WTC11 (cell line): ENCODE data around the gene EDN3. TPM values are rescaled to one million over a fixed set of nuclear protein-coding genes. Genes with fewer than 3 reads are reported as not detected.

ENCODE experiments used
- ATAC-seq: fragments of 200-7000 bp; cut with Tn5 transposase; 2 replicates; pipeline ENCODE4 v1.10.0; 2021; ENCODE audit warnings: mild to moderate bottlenecking, moderate library complexity
- CTCF ChIA-PET: fragments of 300-600 bp; sonication (Branson Sonifier 250); formaldehyde crosslinking; loops from one replicate; lab custom pipeline; 2021; ENCODE audit warnings: antibody characterized with exemption; lab: Charles Lee
- POLR2A ChIA-PET: fragments of 350-600 bp; sonication (Branson Sonifier 250); formaldehyde crosslinking; loops from one replicate; lab custom pipeline; 2021; ENCODE audit warnings: antibody characterized with exemption; lab: Charles Lee
- DNase-seq: peaks from one replicate; pipeline ENCODE4 v3.0.0; 2021; ENCODE audit warnings: low spot score
- H3K27ac Mint-ChIP-seq: 2 replicates; pipeline ENCODE4 v1.8.0; 2021; ENCODE audit warnings: mixed read lengths
- H3K27me3 Mint-ChIP-seq: 2 replicates; pipeline ENCODE4 v1.8.0; 2021; ENCODE audit warnings: low read depth, mild to moderate bottlenecking, moderate library complexity, mixed read lengths
- H3K36me3 Mint-ChIP-seq: 2 replicates; pipeline ENCODE4 v1.8.0; 2021; ENCODE audit warnings: mixed read lengths
- H3K4me1 Mint-ChIP-seq: 2 replicates; pipeline ENCODE4 v1.8.0; 2022; ENCODE audit warnings: mixed read lengths
- H3K4me3 Mint-ChIP-seq: 2 replicates; pipeline ENCODE4 v1.8.0; 2021; ENCODE audit warnings: mild to moderate bottlenecking, moderate library complexity, mixed read lengths
- H3K9me3 Mint-ChIP-seq: 2 replicates; pipeline ENCODE4 v1.8.0; 2021; ENCODE audit warnings: mixed read lengths
- AFF4 ChIP-seq: sonication (generic); formaldehyde crosslinking; IDR thresholded peaks from 2 replicates; pipeline ENCODE4 v1.8.1; 2023; ENCODE audit warnings: mild to moderate bottlenecking, missing genetic modification reagents, borderline replicate concordance
- GTF2I ChIP-seq: fragments of 250-450 bp; sonication (Bioruptor Pico); conservative IDR thresholded peaks from 2 replicates; pipeline ENCODE4 v1.4.0; 2021; ENCODE audit warnings: mild to moderate bottlenecking
- HMGA2 ChIP-seq: fragments of 250-450 bp; sonication (Bioruptor Pico); IDR thresholded peaks from 2 replicates; pipeline ENCODE4 v1.4.0; 2021; ENCODE audit warnings: mild to moderate bottlenecking, moderate library complexity
- IRF2 ChIP-seq: sonication (generic); formaldehyde crosslinking; IDR thresholded peaks from 2 replicates; pipeline ENCODE4 v1.8.0; 2022; ENCODE audit warnings: low read depth, missing genetic modification reagents, borderline replicate concordance
- MXD4 ChIP-seq: fragments of 250-450 bp; sonication (Bioruptor Pico); IDR thresholded peaks from 2 replicates; pipeline ENCODE4 v1.8.0; 2021; ENCODE audit warnings: mild to moderate bottlenecking, moderate library complexity, borderline replicate concordance
- SOX15 ChIP-seq: fragments of 250-450 bp; sonication (Bioruptor Pico); IDR thresholded peaks from 2 replicates; pipeline ENCODE4 v1.9.0; 2021; ENCODE audit warnings: mild to moderate bottlenecking
- TP53 ChIP-seq: sonication (generic); formaldehyde crosslinking; IDR thresholded peaks from 2 replicates; pipeline ENCODE4 v1.8.1; 2023; ENCODE audit warnings: mild to moderate bottlenecking, missing genetic modification reagents
- ZMAT4 ChIP-seq: fragments of 250-450 bp; sonication (Bioruptor Pico); IDR thresholded peaks from 2 replicates; pipeline ENCODE4 v1.9.0; 2021; ENCODE audit warnings: mild to moderate bottlenecking
- ZNF219 ChIP-seq: sonication (generic); formaldehyde crosslinking; IDR thresholded peaks from 2 replicates; pipeline ENCODE4 v1.8.0; 2023; ENCODE audit warnings: missing genetic modification reagents, mild to moderate bottlenecking, borderline replicate concordance
- ZNF281 ChIP-seq: sonication (generic); formaldehyde crosslinking; IDR thresholded peaks from 2 replicates; pipeline ENCODE4 v1.8.0; 2023; ENCODE audit warnings: mild to moderate bottlenecking, missing genetic modification reagents
- ZNF317 ChIP-seq: sonication (generic); formaldehyde crosslinking; IDR thresholded peaks from 2 replicates; pipeline ENCODE4 v1.8.1; 2023; ENCODE audit warnings: low read depth, mild to moderate bottlenecking, moderate library complexity, missing genetic modification reagents, borderline replicate concordance
- total RNA-seq: library from RNA; stranded (reverse); gene quantifications from 3 replicates; pipeline ENCODE4 v1.2.3, GENCODE V29; 2021
- TF ChIP-seq, protein P1 (sequence below): fragments of 250-450 bp; sonication (Bioruptor Pico); IDR thresholded peaks from 2 replicates; pipeline ENCODE4 v1.9.0; 2021; ENCODE audit warnings: mild to moderate bottlenecking
- TF ChIP-seq, protein P2 (sequence below): sonication (generic); formaldehyde crosslinking; IDR thresholded peaks from 2 replicates; pipeline ENCODE4 v1.8.1; 2023; ENCODE audit warnings: mild to moderate bottlenecking, missing genetic modification reagents, moderate library complexity

The EDN3 gene
- total RNA-seq, 1 experiment from 2014 or later, result 0.13 TPM

DNA sequence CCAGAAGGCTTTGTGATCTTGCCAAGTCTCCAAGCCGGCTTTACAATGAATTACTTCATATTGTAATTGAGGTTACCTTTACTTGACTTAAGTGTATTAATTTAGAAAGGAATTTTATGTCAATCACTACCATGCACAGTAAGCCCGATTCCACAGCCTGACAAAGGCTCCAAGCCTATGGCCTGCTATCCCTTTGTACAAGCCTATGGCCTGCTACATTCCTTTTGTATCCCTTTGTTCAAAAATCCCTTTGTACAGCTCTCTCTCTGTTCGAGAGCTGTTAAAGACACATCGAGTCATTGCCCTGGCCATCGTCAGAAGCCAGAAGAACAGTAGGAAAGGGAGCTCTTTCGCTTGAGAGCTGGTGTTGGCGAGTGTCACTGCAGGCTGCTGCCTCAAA is 2.7 kb upstream of the EDN3 start:
- TF ChIP-seq ZNF281 (CRISPR knock-in tag) (no peak), GTF2I (no peak), ZNF317 (CRISPR knock-in tag) (no peak), ZNF219 (CRISPR knock-in tag) (no peak)
- TF ChIP-seq, protein P1, sequence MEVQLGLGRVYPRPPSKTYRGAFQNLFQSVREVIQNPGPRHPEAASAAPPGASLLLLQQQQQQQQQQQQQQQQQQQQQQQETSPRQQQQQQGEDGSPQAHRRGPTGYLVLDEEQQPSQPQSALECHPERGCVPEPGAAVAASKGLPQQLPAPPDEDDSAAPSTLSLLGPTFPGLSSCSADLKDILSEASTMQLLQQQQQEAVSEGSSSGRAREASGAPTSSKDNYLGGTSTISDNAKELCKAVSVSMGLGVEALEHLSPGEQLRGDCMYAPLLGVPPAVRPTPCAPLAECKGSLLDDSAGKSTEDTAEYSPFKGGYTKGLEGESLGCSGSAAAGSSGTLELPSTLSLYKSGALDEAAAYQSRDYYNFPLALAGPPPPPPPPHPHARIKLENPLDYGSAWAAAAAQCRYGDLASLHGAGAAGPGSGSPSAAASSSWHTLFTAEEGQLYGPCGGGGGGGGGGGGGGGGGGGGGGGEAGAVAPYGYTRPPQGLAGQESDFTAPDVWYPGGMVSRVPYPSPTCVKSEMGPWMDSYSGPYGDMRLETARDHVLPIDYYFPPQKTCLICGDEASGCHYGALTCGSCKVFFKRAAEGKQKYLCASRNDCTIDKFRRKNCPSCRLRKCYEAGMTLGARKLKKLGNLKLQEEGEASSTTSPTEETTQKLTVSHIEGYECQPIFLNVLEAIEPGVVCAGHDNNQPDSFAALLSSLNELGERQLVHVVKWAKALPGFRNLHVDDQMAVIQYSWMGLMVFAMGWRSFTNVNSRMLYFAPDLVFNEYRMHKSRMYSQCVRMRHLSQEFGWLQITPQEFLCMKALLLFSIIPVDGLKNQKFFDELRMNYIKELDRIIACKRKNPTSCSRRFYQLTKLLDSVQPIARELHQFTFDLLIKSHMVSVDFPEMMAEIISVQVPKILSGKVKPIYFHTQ (CRISPR knock-in tag), result no peak
- TF ChIP-seq, all 79 proteins: peak for 0
- Mint-ChIP-seq H3K27me3 (peaks cover 56% of the 10 kb centered on the region), H3K4me1 (peaks cover 12% of the 10 kb centered on the region), H3K27ac (no peak overlapping the region), H3K9me3 (no peaks in the 10 kb centered on the region), H3K36me3 (no peaks in the 10 kb centered on the region), H3K4me3 (no peak overlapping the region)
- DNase-seq (no peak), ATAC-seq (no peak)
- POLR2A ChIA-PET, result no interaction called here
- CTCF ChIA-PET, result interaction anchor here (0.7 kb wide), 1 partner anchor 24 kb away, joined by 3 read pairs; no protein-coding TSS in a partner anchor

GRCh38 chr20:59299945-59300332 is 472 bp upstream of the EDN3 start:
- H3K27me3 Mint-ChIP-seq, result peaks cover 73% of the 10 kb centered on the region
- H3K4me1 Mint-ChIP-seq, result 0 out of 2 replicates have a peak, but pooled peaks cover 2% of the 10 kb centered on the region
- DNase-seq (no peak), ATAC-seq (peak; percentile 13; the same call in 1 of the 2 replicates)
- no peaks in the 10 kb centered on the region for H3K9me3 Mint-ChIP-seq
- no peak overlapping the region for H3K27ac Mint-ChIP-seq
- TF ChIP-seq MXD4 (no peak), SOX15 (CRISPR knock-in tag) (no peak), TP53 (CRISPR knock-in tag) (no peak), AFF4 (CRISPR knock-in tag) (no peak), IRF2 (no peak), HMGA2 (CRISPR knock-in tag) (no peak), ZMAT4 (no peak)
- TF ChIP-seq, protein P2, sequence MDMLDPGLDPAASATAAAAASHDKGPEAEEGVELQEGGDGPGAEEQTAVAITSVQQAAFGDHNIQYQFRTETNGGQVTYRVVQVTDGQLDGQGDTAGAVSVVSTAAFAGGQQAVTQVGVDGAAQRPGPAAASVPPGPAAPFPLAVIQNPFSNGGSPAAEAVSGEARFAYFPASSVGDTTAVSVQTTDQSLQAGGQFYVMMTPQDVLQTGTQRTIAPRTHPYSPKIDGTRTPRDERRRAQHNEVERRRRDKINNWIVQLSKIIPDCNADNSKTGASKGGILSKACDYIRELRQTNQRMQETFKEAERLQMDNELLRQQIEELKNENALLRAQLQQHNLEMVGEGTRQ (CRISPR knock-in tag), result no peak
- ChIA-PET CTCF (interaction anchor here (0.8 to 1.0 kb wide), 2 partner anchors 57 to 92 kb away, joined by 3 to 4 read pairs; no protein-coding TSS in a partner anchor), POLR2A (no interaction called here)
- no peaks in the 10 kb centered on the region for H3K36me3 Mint-ChIP-seq
- peak overlapping the region; percentile 52 for H3K4me3 Mint-ChIP-seq
